ENCODE results near the gene GEMIN4.
A peak's percentile ranks its signal among the peaks of the same experiment; 100 is the strongest.

GRCh38 chr17:794876-795275, 42.8 kb upstream of the GEMIN4 start:
- TF ChIP-seq, protein P1, sequence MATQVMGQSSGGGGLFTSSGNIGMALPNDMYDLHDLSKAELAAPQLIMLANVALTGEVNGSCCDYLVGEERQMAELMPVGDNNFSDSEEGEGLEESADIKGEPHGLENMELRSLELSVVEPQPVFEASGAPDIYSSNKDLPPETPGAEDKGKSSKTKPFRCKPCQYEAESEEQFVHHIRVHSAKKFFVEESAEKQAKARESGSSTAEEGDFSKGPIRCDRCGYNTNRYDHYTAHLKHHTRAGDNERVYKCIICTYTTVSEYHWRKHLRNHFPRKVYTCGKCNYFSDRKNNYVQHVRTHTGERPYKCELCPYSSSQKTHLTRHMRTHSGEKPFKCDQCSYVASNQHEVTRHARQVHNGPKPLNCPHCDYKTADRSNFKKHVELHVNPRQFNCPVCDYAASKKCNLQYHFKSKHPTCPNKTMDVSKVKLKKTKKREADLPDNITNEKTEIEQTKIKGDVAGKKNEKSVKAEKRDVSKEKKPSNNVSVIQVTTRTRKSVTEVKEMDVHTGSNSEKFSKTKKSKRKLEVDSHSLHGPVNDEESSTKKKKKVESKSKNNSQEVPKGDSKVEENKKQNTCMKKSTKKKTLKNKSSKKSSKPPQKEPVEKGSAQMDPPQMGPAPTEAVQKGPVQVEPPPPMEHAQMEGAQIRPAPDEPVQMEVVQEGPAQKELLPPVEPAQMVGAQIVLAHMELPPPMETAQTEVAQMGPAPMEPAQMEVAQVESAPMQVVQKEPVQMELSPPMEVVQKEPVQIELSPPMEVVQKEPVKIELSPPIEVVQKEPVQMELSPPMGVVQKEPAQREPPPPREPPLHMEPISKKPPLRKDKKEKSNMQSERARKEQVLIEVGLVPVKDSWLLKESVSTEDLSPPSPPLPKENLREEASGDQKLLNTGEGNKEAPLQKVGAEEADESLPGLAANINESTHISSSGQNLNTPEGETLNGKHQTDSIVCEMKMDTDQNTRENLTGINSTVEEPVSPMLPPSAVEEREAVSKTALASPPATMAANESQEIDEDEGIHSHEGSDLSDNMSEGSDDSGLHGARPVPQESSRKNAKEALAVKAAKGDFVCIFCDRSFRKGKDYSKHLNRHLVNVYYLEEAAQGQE (IDR thresholded peaks at IDR 0.05): no peak
- TF ChIP-seq CHD4 (IDR thresholded peaks at IDR 0.05; ENCODE audit: borderline replicate concordance): no peak
- TF ChIP-seq, protein P2, sequence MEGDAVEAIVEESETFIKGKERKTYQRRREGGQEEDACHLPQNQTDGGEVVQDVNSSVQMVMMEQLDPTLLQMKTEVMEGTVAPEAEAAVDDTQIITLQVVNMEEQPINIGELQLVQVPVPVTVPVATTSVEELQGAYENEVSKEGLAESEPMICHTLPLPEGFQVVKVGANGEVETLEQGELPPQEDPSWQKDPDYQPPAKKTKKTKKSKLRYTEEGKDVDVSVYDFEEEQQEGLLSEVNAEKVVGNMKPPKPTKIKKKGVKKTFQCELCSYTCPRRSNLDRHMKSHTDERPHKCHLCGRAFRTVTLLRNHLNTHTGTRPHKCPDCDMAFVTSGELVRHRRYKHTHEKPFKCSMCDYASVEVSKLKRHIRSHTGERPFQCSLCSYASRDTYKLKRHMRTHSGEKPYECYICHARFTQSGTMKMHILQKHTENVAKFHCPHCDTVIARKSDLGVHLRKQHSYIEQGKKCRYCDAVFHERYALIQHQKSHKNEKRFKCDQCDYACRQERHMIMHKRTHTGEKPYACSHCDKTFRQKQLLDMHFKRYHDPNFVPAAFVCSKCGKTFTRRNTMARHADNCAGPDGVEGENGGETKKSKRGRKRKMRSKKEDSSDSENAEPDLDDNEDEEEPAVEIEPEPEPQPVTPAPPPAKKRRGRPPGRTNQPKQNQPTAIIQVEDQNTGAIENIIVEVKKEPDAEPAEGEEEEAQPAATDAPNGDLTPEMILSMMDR (IDR thresholded peaks at IDR 0.05): peak; percentile 92
- TF ChIP-seq POLR2A (IDR thresholded peaks at IDR 0.05; ENCODE audit: low read length): no peak
- no peak for TF ChIP-seq PHF8 (IDR thresholded peaks at IDR 0.05; ENCODE audit: borderline replicate concordance, low read depth)
- TF ChIP-seq ZFP36 (IDR thresholded peaks at IDR 0.05; ENCODE audit: borderline replicate concordance, partially characterized antibody): no peak
- TF ChIP-seq E2F6 (IDR thresholded peaks at IDR 0.05; ENCODE audit: borderline replicate concordance, low read depth): no peak
- TF ChIP-seq MAX (IDR thresholded peaks at IDR 0.05): peak; percentile 67
- peak; percentile 97 to 98 for TF ChIP-seq RAD21 (conservative IDR thresholded peaks at IDR 0.05 in 1 of 2, IDR thresholded peaks at IDR 0.05 in 1 of 2)
- no peak for TF ChIP-seq RFX5 (IDR thresholded peaks at IDR 0.05)
- TF ChIP-seq ZNF302 (CRISPR knock-in tag; IDR thresholded peaks at IDR 0.05): no peak
